ENCODE results near the gene TOLLIP. TPM values are rescaled to one million over a fixed set of nuclear protein-coding genes. Genes with fewer than 3 reads are reported as not detected.
A peak's percentile ranks its signal among the peaks of the same experiment; 100 is the strongest.

The TOLLIP gene
- total RNA-seq, 6 experiments from 2014 or later = 41.4 to 53.6 (median 49.0) TPM

- Mint-ChIP-seq H3K4me3 (no peak overlapping the region), H3K27ac (no peak overlapping the region), H3K9me3 (peaks cover 5% of the 10 kb centered on the region), H3K36me3 (ENCODE audit: low read depth) (peaks cover 5% of the 10 kb centered on the region; the same call in 1 of the 2 replicates), H3K4me1 (ENCODE audit: low read depth) (peaks cover 6% of the 10 kb centered on the region), H3K27me3 (ENCODE audit: insufficient read depth) (peaks cover 6% of the 10 kb centered on the region)
- no peak for TF ChIP-seq CTCF (IDR thresholded peaks at IDR 0.05)
- DNase-seq = no peak
Observed at GRCh38 chr11:1340111-1340510, 30.7 kb upstream of the TOLLIP start.

GRCh38 chr11:1339066-1339675, 29.7 kb upstream of the TOLLIP start:
- Mint-ChIP-seq H3K36me3 (ENCODE audit: low read depth) (peaks cover 5% of the 10 kb centered on the region; the same call in 1 of the 2 replicates), H3K4me1 (ENCODE audit: low read depth) (peaks cover 6% of the 10 kb centered on the region), H3K27me3 (ENCODE audit: insufficient read depth) (peaks cover 6% of the 10 kb centered on the region), H3K27ac (no peak overlapping the region), H3K4me3 (no peak overlapping the region), H3K9me3 (peaks cover 5% of the 10 kb centered on the region)
- no peak for DNase-seq
- no peak for TF ChIP-seq CTCF (IDR thresholded peaks at IDR 0.05)

GRCh38 chr11:1338201-1339065, 29.0 kb upstream of the TOLLIP start:
- H3K4me3 Mint-ChIP-seq = no peak overlapping the region; the same call in 1 of the 2 replicates
- peaks cover 5% of the 10 kb centered on the region; the same call in 1 of the 2 replicates for H3K36me3 Mint-ChIP-seq (ENCODE audit: low read depth)
- H3K27me3 Mint-ChIP-seq (ENCODE audit: insufficient read depth) = peaks cover 10% of the 10 kb centered on the region
- no peak for DNase-seq
- H3K9me3 Mint-ChIP-seq = peaks cover 5% of the 10 kb centered on the region
- H3K27ac Mint-ChIP-seq = no peak overlapping the region
- TF ChIP-seq CTCF (IDR thresholded peaks at IDR 0.05) = no peak
- H3K4me1 Mint-ChIP-seq (ENCODE audit: low read depth) = peaks cover 6% of the 10 kb centered on the region

GRCh38 chr11:1337647-1338007, 28.2 kb upstream of the TOLLIP start:
- TF ChIP-seq CTCF (IDR thresholded peaks at IDR 0.05) = no peak
- Mint-ChIP-seq H3K4me1 (ENCODE audit: low read depth) (peaks cover 6% of the 10 kb centered on the region), H3K4me3 (peak overlapping the region; percentile 16), H3K27ac (no peak overlapping the region; the same call in 1 of the 2 replicates), H3K9me3 (peaks cover 5% of the 10 kb centered on the region), H3K36me3 (ENCODE audit: low read depth) (peaks cover 5% of the 10 kb centered on the region; the same call in 1 of the 2 replicates), H3K27me3 (ENCODE audit: insufficient read depth) (peaks cover 11% of the 10 kb centered on the region)
- no peak for DNase-seq

GRCh38 chr11:1336836-1337646, 27.6 kb upstream of the TOLLIP start:
- no peak overlapping the region for H3K4me3 Mint-ChIP-seq
- H3K36me3 Mint-ChIP-seq (ENCODE audit: low read depth) = peaks cover 5% of the 10 kb centered on the region; the same call in 1 of the 2 replicates
- DNase-seq = no peak
- no peak for TF ChIP-seq CTCF (IDR thresholded peaks at IDR 0.05)
- H3K27me3 Mint-ChIP-seq (ENCODE audit: insufficient read depth) = peaks cover 11% of the 10 kb centered on the region
- no peak overlapping the region for H3K27ac Mint-ChIP-seq
- H3K4me1 Mint-ChIP-seq (ENCODE audit: low read depth) = peaks cover 6% of the 10 kb centered on the region
- peaks cover 5% of the 10 kb centered on the region for H3K9me3 Mint-ChIP-seq
